GM23248 (cell line): ENCODE measurements around the gene ARCN1.

Experiments
- EZH2 ChIP-seq: fragments of 200-600 bp; sonication (generic); IDR thresholded peaks from 2 replicates; pipeline ENCODE4 v1.6.1; 2018; ENCODE audit warnings: antibody characterized with exemption, mild to moderate bottlenecking; ENCODE audit not compliant: insufficient read depth, poor library complexity, severe bottlenecking
- EZH2phosphoT487 ChIP-seq: fragments of 200-600 bp; sonication (generic); IDR thresholded peaks from 2 replicates; pipeline ENCODE4 v1.6.1; 2018; ENCODE audit warnings: antibody characterized with exemption, moderate library complexity, mild to moderate bottlenecking, low read depth; ENCODE audit not compliant: insufficient read depth

DNA sequence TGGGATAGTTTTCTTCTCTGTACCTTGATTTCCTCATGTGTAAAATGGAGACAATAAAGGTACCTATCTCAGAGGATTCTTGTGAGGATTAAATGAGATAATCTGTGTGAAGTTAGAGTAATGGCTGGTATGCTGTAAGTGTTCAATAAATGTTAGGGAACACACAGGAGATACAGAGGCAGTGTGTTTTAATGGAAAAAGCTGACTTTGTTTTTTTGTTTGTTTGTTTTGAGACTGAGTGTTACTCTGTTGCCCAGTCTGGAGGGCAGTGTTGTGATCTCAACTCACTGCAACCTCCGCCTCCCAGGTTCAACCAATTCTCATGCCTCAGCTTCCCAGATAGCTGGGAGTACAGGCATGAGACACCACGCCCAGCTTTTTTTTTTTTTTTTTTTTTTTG lies 2.5 kb upstream of the ARCN1 start:
- TF ChIP-seq EZH2 (no peak), EZH2phosphoT487 (no peak)
